Neural progenitor cell (in vitro differentiated cells): ENCODE data around the gene ABL1. TPM values are rescaled to one million over a fixed set of nuclear protein-coding genes. Genes with fewer than 3 reads are reported as not detected.

Source experiments
- DNase-seq: peaks from one replicate; pipeline ENCODE4 v3.0.0-alpha.2; 2016; ENCODE audit warnings: low spot score
- H2AFZ ChIP-seq: fragments of 200-600 bp; sonication (generic); replicated peaks from 2 replicates; pipeline ENCODE4 v1.6.1; 2016; ENCODE audit warnings: antibody characterized with exemption
- H3F3A ChIP-seq: fragments of 200-600 bp; sonication (generic); 2 replicates; pipeline ENCODE4 v1.6.1; 2016; ENCODE audit warnings: antibody characterized with exemption, low read depth
- H3K27ac ChIP-seq: fragments of 200-600 bp; sonication (generic); 2 replicates; pipeline ENCODE4 v1.5.1; 2016; ENCODE audit warnings: mild to moderate bottlenecking
- H3K27me3 ChIP-seq: fragments of 200-600 bp; sonication (generic); 2 replicates; pipeline ENCODE4 v1.6.1; 2016; ENCODE audit warnings: mild to moderate bottlenecking, moderate library complexity
- H3K36me3 ChIP-seq: fragments of 200-600 bp; sonication (generic); 2 replicates; pipeline ENCODE4 v1.5.1; 2016
- H3K4me1 ChIP-seq: fragments of 200-600 bp; sonication (generic); 2 replicates; pipeline ENCODE4 v1.6.1; 2016; ENCODE audit warnings: mixed run types
- H3K4me2 ChIP-seq: fragments of 200-600 bp; sonication (generic); 2 replicates; pipeline ENCODE4 v1.6.1; 2016
- H3K4me3 ChIP-seq: fragments of 200-600 bp; sonication (generic); 2 replicates; pipeline ENCODE4 v1.5.1; 2016
- H3K79me2 ChIP-seq: fragments of 200-600 bp; sonication (generic); 2 replicates; pipeline ENCODE4 v1.6.1; 2016; ENCODE audit warnings: low read depth
- H3K9ac ChIP-seq: fragments of 200-600 bp; sonication (generic); 2 replicates; pipeline ENCODE4 v1.6.1; 2016
- H3K9me3 ChIP-seq: fragments of 200-600 bp; sonication (generic); 2 replicates; pipeline ENCODE4 v1.5.1; 2016; ENCODE audit warnings: low read depth
- H4K20me1 ChIP-seq: fragments of 200-600 bp; sonication (generic); 2 replicates; pipeline ENCODE4 v1.6.1; 2016; ENCODE audit warnings: low read depth
- H3K27ac Mint-ChIP-seq: 3 replicates; pipeline ENCODE4 v1.8.0; 2021; ENCODE audit warnings: mixed read lengths
- H3K27me3 Mint-ChIP-seq: 2 replicates; pipeline ENCODE4 v1.8.0; 2022; ENCODE audit warnings: low read depth, mild to moderate bottlenecking, inconsistent platforms, moderate library complexity, mixed read lengths; ENCODE audit not compliant: insufficient read depth
- H3K36me3 Mint-ChIP-seq: 3 replicates; pipeline ENCODE4 v1.8.0; 2021; ENCODE audit warnings: mixed read lengths
- H3K4me1 Mint-ChIP-seq: 3 replicates; pipeline ENCODE4 v1.8.0; 2021; ENCODE audit warnings: mixed read lengths
- H3K4me3 Mint-ChIP-seq: 3 replicates; pipeline ENCODE4 v1.8.0; 2021; ENCODE audit warnings: mild to moderate bottlenecking, moderate library complexity, mixed read lengths
- H3K9me3 Mint-ChIP-seq: 3 replicates; pipeline ENCODE4 v1.8.0; 2020; ENCODE audit warnings: mixed read lengths
- CTCF ChIP-seq: fragments of 200-600 bp; sonication (generic); IDR thresholded peaks from 2 replicates; pipeline ENCODE4 v1.5.1; 2017; ENCODE audit warnings: antibody characterized with exemption, mild to moderate bottlenecking
- EZH2 ChIP-seq: fragments of 200-600 bp; sonication (generic); IDR thresholded peaks from 2 replicates; pipeline ENCODE4 v1.6.1; 2017; ENCODE audit warnings: antibody characterized with exemption, mild to moderate bottlenecking, moderate library complexity
- EZH2phosphoT487 ChIP-seq: fragments of 200-600 bp; sonication (generic); IDR thresholded peaks from 2 replicates; pipeline ENCODE4 v1.6.1; 2017; ENCODE audit warnings: antibody characterized with exemption
- total RNA-seq: library from RNA; depleted of rRNA; stranded (reverse); fragments of >200 nt; gene quantifications from 2 replicates; pipeline ENCODE4 v1.2.3, GENCODE V29; 2015; ENCODE audit warnings: low replicate concordance

The ABL1 gene
- total RNA-seq, 1 donor from 2014 or later = 38.4 TPM

GRCh38 chr9:130866474-130866965, 31.5 kb downstream of the ABL1 start:
- TF ChIP-seq EZH2phosphoT487 (no peak), EZH2 (no peak), CTCF (peak; percentile 100)
- H2AFZ ChIP-seq = no peak overlapping the region
- no peak overlapping the region for H3K27ac ChIP-seq

DNA sequence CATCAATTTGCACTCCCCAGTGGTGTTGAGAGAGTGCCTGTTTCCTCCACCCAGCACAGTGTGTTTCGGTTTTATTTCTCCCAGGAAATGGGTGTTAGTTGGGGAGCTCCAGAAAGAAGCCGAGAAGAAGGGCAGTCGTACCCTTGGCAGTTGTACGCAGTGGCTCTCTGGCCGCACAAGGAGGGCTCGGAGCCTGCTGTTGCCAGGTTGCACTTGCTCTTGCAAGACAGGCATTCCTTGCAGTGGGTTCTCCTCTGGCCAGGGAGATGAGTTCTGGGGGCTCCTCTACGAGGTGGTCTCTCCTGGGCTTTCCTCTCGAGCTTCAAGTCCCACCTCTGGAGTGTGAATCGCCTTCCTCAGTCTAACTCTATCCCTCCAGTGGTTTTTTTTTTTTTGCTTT, 32.5 kb downstream of the ABL1 start:
- Histone ChIP-seq H3K27me3 (no peaks in the 10 kb centered on the region), H3K4me1 (peaks cover 6% of the 10 kb centered on the region), H3K79me2 (peaks cover 64% of the 10 kb centered on the region), H3K36me3 (no peaks in the 10 kb centered on the region), H3K4me3 (no peak overlapping the region), H3K9me3 (no peaks in the 10 kb centered on the region), H3K4me2 (no peak overlapping the region), H3F3A (peaks cover 35% of the 10 kb centered on the region), H4K20me1 (peaks cover 92% of the 10 kb centered on the region), H3K27ac (no peak overlapping the region), H3K9ac (no peak overlapping the region), H2AFZ (no peak overlapping the region)
- no peak overlapping the region for H3K27ac Mint-ChIP-seq
- H3K9me3 Mint-ChIP-seq = no peaks in the 10 kb centered on the region
- peaks cover 2% of the 10 kb centered on the region for H3K27me3 Mint-ChIP-seq
- H3K4me1 Mint-ChIP-seq = peaks cover 39% of the 10 kb centered on the region
- DNase-seq = no peak
- no peak for TF ChIP-seq EZH2
- TF ChIP-seq EZH2phosphoT487 = no peak
- no peak for TF ChIP-seq CTCF
- no peak overlapping the region for H3K4me3 Mint-ChIP-seq
- H3K36me3 Mint-ChIP-seq = peaks cover 19% of the 10 kb centered on the region

More at GRCh38 chr9:130866474-130866965, 31.5 kb downstream of the ABL1 start:
- H3K27me3 Mint-ChIP-seq = peaks cover 2% of the 10 kb centered on the region
- no peak overlapping the region for H3K4me3 Mint-ChIP-seq
- H3K79me2 ChIP-seq = peaks cover 70% of the 10 kb centered on the region
- H3K4me3 ChIP-seq = no peak overlapping the region
- peak; percentile 92 for DNase-seq
- no peaks in the 10 kb centered on the region for H3K9me3 ChIP-seq
- H3K4me1 ChIP-seq = peaks cover 6% of the 10 kb centered on the region
- H3F3A ChIP-seq = peaks cover 35% of the 10 kb centered on the region
- H3K36me3 Mint-ChIP-seq = peaks cover 12% of the 10 kb centered on the region
- H3K4me2 ChIP-seq = no peak overlapping the region
- no peaks in the 10 kb centered on the region for H3K9me3 Mint-ChIP-seq
- no peak overlapping the region for H3K27ac Mint-ChIP-seq
- H3K36me3 ChIP-seq = no peaks in the 10 kb centered on the region
- peaks cover 36% of the 10 kb centered on the region for H3K4me1 Mint-ChIP-seq
- H4K20me1 ChIP-seq = peaks cover 93% of the 10 kb centered on the region
- no peak overlapping the region for H3K9ac ChIP-seq
- H3K27me3 ChIP-seq = no peaks in the 10 kb centered on the region

DNA sequence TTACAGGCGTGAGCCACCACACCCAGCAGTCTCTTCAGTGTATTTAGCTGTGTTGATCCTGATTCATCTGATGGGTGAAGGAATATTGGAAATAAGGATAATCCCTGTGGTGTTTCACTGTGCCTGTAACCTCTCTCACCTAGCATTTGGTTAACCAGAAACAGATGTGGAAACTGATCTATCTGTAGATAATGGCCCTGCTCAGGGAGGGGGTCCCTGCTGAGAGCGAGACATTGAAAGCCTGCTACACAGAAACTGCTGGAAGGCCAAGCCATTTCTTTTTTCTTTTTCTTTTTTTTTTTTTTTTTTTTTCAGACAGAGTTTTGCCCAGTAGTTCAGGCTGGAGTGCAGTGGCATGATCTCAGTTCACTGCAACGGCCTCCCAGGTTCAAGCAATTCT, 33.2 kb downstream of the ABL1 start:
- Histone ChIP-seq H3F3A (peaks cover 29% of the 10 kb centered on the region), H3K27me3 (no peaks in the 10 kb centered on the region), H2AFZ (no peak overlapping the region), H3K79me2 (peaks cover 63% of the 10 kb centered on the region), H4K20me1 (peaks cover 89% of the 10 kb centered on the region), H3K27ac (no peak overlapping the region), H3K4me2 (no peak overlapping the region), H3K36me3 (no peaks in the 10 kb centered on the region), H3K9me3 (no peaks in the 10 kb centered on the region), H3K4me1 (peaks cover 6% of the 10 kb centered on the region), H3K4me3 (no peak overlapping the region), H3K9ac (no peak overlapping the region)
- H3K4me1 Mint-ChIP-seq = peaks cover 33% of the 10 kb centered on the region
- H3K9me3 Mint-ChIP-seq = no peaks in the 10 kb centered on the region
- DNase-seq = no peak
- H3K4me3 Mint-ChIP-seq = no peak overlapping the region
- H3K27me3 Mint-ChIP-seq = peaks cover 2% of the 10 kb centered on the region
- TF ChIP-seq EZH2phosphoT487 (no peak), EZH2 (no peak), CTCF (no peak)
- H3K36me3 Mint-ChIP-seq = peaks cover 23% of the 10 kb centered on the region
- no peak overlapping the region for H3K27ac Mint-ChIP-seq
